ENCODE measurements around the gene ZNF219. TPM values are rescaled to one million over a fixed set of nuclear protein-coding genes. Genes with fewer than 3 reads are reported as not detected.

ZNF219 gene
- total RNA-seq, 4 donors from 2014 or later: 68.4 to 135 (median 94.5) TPM

GRCh38 chr14:21070083-21070609 lies 28.3 kb downstream of the ZNF219 start, which contains the start of gene ARHGEF40:
TSS of gene ARHGEF40 (plus strand) at chr14:21070304. CDS start at chr14:21070397, 93 bp downstream.
- Histone ChIP-seq H3K27me3 (no peaks in the 10 kb centered on the region), H3K4me1 (peaks cover 20 to 44% (median 28%) of the 10 kb centered on the region in 4 donors), H3K4me3 (peak within 1 kb of the TSS; percentile 50 to 90 (median 70)), H3K9me3 (no peaks in the 10 kb centered on the region), H3K27ac (peak within 1 kb of the TSS; percentile 92 to 96 (median 92)), H3K36me3 (no peaks in the 10 kb centered on the region)
- WGBS, 2 donors (ENCODE audit: low coverage in 1 of 2): 0 to 1% methylated on average over 1 to 26 of the region's 63 CpGs
- TF ChIP-seq EP300 (IDR thresholded peaks at IDR 0.05; ENCODE audit: low read depth) (no peak), POLR2A (IDR thresholded peaks at IDR 0.05) (peak; percentile 47), POLR2AphosphoS5 (IDR thresholded peaks at IDR 0.05) (peak in 2 of 3 donors; percentile 10 to 17)
- in situ Hi-C loops (cut with MboI; ENCODE audit: low pct_ligation_motif_present in 1 of 4, low pct_unique_long_range_greater_than_20kb in 1 of 4, low sequenced_read_pairs in 3 of 4): no loop called here
- intact Hi-C loops (cut with DNase I; ENCODE audit: low total_unique reads): no loop called here
- DNase-seq: peak; percentile 69

GRCh38 chr14:21069388-21070082 lies 28.9 kb downstream of the ZNF219 start:
- no peaks in the 10 kb centered on the region for H3K27me3 ChIP-seq
- in situ Hi-C loops (cut with MboI; ENCODE audit: low pct_ligation_motif_present in 1 of 4, low pct_unique_long_range_greater_than_20kb in 1 of 4, low sequenced_read_pairs in 3 of 4): no loop called here
- intact Hi-C loops (cut with DNase I; ENCODE audit: low total_unique reads): loop anchor here (2.0 kb wide), 1 partner anchor 23 kb away; no protein-coding TSS in a partner anchor
- TF ChIP-seq EP300 (IDR thresholded peaks at IDR 0.05; ENCODE audit: low read depth): no peak
- TF ChIP-seq CTCF (IDR thresholded peaks at IDR 0.05): peak in 2 of 5 experiments; percentile 4 to 13
- TF ChIP-seq POLR2A (IDR thresholded peaks at IDR 0.05): no peak
- peak overlapping the region; percentile 50 to 90 (median 70) for H3K4me3 ChIP-seq
- H3K9me3 ChIP-seq: no peaks in the 10 kb centered on the region
- H3K4me1 ChIP-seq: peaks cover 20 to 44% (median 28%) of the 10 kb centered on the region in 4 donors
- WGBS, 2 donors (ENCODE audit: low coverage in 1 of 2): 0 to 2% methylated on average over 1 to 39 of the region's 40 CpGs
- no peak for DNase-seq
- H3K27ac ChIP-seq: peak overlapping the region; percentile 92 to 96 (median 92)
- no peaks in the 10 kb centered on the region for H3K36me3 ChIP-seq

GRCh38 chr14:21068521-21069387 lies 29.7 kb downstream of the ZNF219 start:
- peak; percentile 71 for DNase-seq
- WGBS, 2 donors (ENCODE audit: low coverage in 1 of 2): 2 to 14% methylated on average over 10 to 45 of the region's 45 CpGs
- in situ Hi-C loops (cut with MboI; ENCODE audit: low pct_ligation_motif_present in 1 of 4, low pct_unique_long_range_greater_than_20kb in 1 of 4, low sequenced_read_pairs in 3 of 4) (no loop called here), intact Hi-C loops (cut with DNase I; ENCODE audit: low total_unique reads) (loop anchor here (1.0 to 2.0 kb wide), 2 partner anchors 21 to 24 kb away; no protein-coding TSS in a partner anchor)
- Histone ChIP-seq H3K4me3 (peak overlapping the region; percentile 16 to 90 (median 70)), H3K4me1 (peaks cover 20 to 44% (median 28%) of the 10 kb centered on the region in 4 donors), H3K9me3 (no peaks in the 10 kb centered on the region), H3K36me3 (no peaks in the 10 kb centered on the region), H3K27ac (peak overlapping the region; percentile 92 to 96 (median 92)), H3K27me3 (no peaks in the 10 kb centered on the region)
- TF ChIP-seq CTCF (IDR thresholded peaks at IDR 0.05) (peak; percentile 58 to 80 (median 65)), POLR2AphosphoS5 (IDR thresholded peaks at IDR 0.05) (no peak), EP300 (IDR thresholded peaks at IDR 0.05; ENCODE audit: low read depth) (no peak), POLR2A (IDR thresholded peaks at IDR 0.05) (no peak)

- 53 to 59% methylated on average over 5 to 7 of the region's 7 CpGs for WGBS, 2 donors (ENCODE audit: low coverage in 1 of 2)
- no peak for TF ChIP-seq POLR2AphosphoS5 (IDR thresholded peaks at IDR 0.05)
- peak in 1 of 5 experiments; percentile 17 for TF ChIP-seq CTCF (IDR thresholded peaks at IDR 0.05)
- TF ChIP-seq POLR2A (IDR thresholded peaks at IDR 0.05): no peak
- TF ChIP-seq EP300 (IDR thresholded peaks at IDR 0.05; ENCODE audit: low read depth): no peak
- in situ Hi-C loops (cut with MboI; ENCODE audit: low pct_ligation_motif_present in 1 of 4, low pct_unique_long_range_greater_than_20kb in 1 of 4, low sequenced_read_pairs in 3 of 4): no loop called here
- H3K36me3 ChIP-seq: no peaks in the 10 kb centered on the region
- intact Hi-C loops (cut with DNase I; ENCODE audit: low total_unique reads): no loop called here
- H3K4me3 ChIP-seq: no peak overlapping the region
- DNase-seq: no peak
- H3K27me3 ChIP-seq: no peaks in the 10 kb centered on the region
- H3K4me1 ChIP-seq: peaks cover 8 to 42% (median 31%) of the 10 kb centered on the region in 4 donors
- no peaks in the 10 kb centered on the region for H3K9me3 ChIP-seq
- H3K27ac ChIP-seq: peak overlapping the region in 1 of 4 donors; percentile 17
These were observed 31.5 kb downstream of the ZNF219 start for GRCh38 chr14:21066882-21067502.
